ENCODE measurements around the gene ARHGAP15. TPM values are rescaled to one million over a fixed set of nuclear protein-coding genes. Genes with fewer than 3 reads are reported as not detected.

The ARHGAP15 gene
- total RNA-seq, 1 donor from 2014 or later = not detected

- DNase-seq (ENCODE audit: low read depth) = no peak
- no peak for TF ChIP-seq CTCF (conservative IDR thresholded peaks at IDR 0.05; ENCODE audit: low read depth, low read length)
- no peak overlapping the region for H3K4me3 ChIP-seq (ENCODE audit: low read depth, low read length)
Observed at GRCh38 chr2:143680885-143681405, 551.7 kb downstream of the ARHGAP15 start.

GRCh38 chr2:143682436-143683055 lies 553.3 kb downstream of the ARHGAP15 start:
- no peak overlapping the region for H3K4me3 ChIP-seq (ENCODE audit: low read depth, low read length)
- no peak for TF ChIP-seq CTCF (conservative IDR thresholded peaks at IDR 0.05; ENCODE audit: low read depth, low read length)
- DNase-seq (ENCODE audit: low read depth) = no peak

GRCh38 chr2:143683977-143684376 lies 554.8 kb downstream of the ARHGAP15 start:
- TF ChIP-seq CTCF (conservative IDR thresholded peaks at IDR 0.05; ENCODE audit: low read depth, low read length) = no peak
- no peak for DNase-seq (ENCODE audit: low read depth)
- no peak overlapping the region for H3K4me3 ChIP-seq (ENCODE audit: low read depth, low read length)

- no peak for DNase-seq (ENCODE audit: low read depth)
- H3K4me3 ChIP-seq (ENCODE audit: low read depth, low read length) = no peak overlapping the region
- no peak for TF ChIP-seq CTCF (conservative IDR thresholded peaks at IDR 0.05; ENCODE audit: low read depth, low read length)
Observed at GRCh38 chr2:143684551-143685320, 555.5 kb downstream of the ARHGAP15 start.

- H3K4me3 ChIP-seq (ENCODE audit: low read depth, low read length) = no peak overlapping the region
- DNase-seq (ENCODE audit: low read depth) = no peak
- no peak for TF ChIP-seq CTCF (conservative IDR thresholded peaks at IDR 0.05; ENCODE audit: low read depth, low read length)
Observed at GRCh38 chr2:143685421-143686078, 556.3 kb downstream of the ARHGAP15 start.

- DNase-seq (ENCODE audit: low read depth) = peak; percentile 9
- H3K4me3 ChIP-seq (ENCODE audit: low read depth, low read length) = no peak overlapping the region
- TF ChIP-seq CTCF (conservative IDR thresholded peaks at IDR 0.05; ENCODE audit: low read depth, low read length) = peak; percentile 67
Observed at GRCh38 chr2:143686585-143687164, 557.5 kb downstream of the ARHGAP15 start.
